Keratinocyte (primary cell): ENCODE measurements around the gene RBM39. TPM values are rescaled to one million over a fixed set of nuclear protein-coding genes. Genes with fewer than 3 reads are reported as not detected.

ENCODE experiments used
- DNase-seq: peaks from one replicate; pipeline ENCODE4 v3.0.0-alpha.2; 2011; ENCODE audit warnings: low read depth, missing footprints, low spot score
- FAIRE-seq: peaks from 2 replicates; lab custom pipeline; 2011; peaks lifted over from hg19 to GRCh38; lab: Jason Lieb, UNC
- H2AFZ ChIP-seq: 2 replicates; pipeline ENCODE4 v1.6.0; 2012; ENCODE audit warnings: low read length, control low read depth, inconsistent platforms; ENCODE audit not compliant: control insufficient read depth
- H3K27ac ChIP-seq: 2 replicates; pipeline ENCODE4 v1.5.1; 2011; ENCODE audit warnings: low read length; ENCODE audit not compliant: control insufficient read depth, insufficient read depth
- H3K27me3 ChIP-seq: 3 replicates; pipeline ENCODE4 v1.6.0; 2011; ENCODE audit warnings: low read length; ENCODE audit not compliant: control insufficient read depth, insufficient read depth; ENCODE audit errors: extremely low read depth
- H3K36me3 ChIP-seq, 2 experiments: 2 replicates in 1 of 2; 3 replicates in 1 of 2; pipeline ENCODE4 v1.5.1; 2011; ENCODE audit warnings: low read length in 2 of 2, mild to moderate bottlenecking in 1 of 2; ENCODE audit not compliant: control insufficient read depth in 2 of 2, insufficient read depth in 2 of 2; ENCODE audit errors: extremely low read depth in 1 of 2
- H3K4me1 ChIP-seq: 3 replicates; pipeline ENCODE4 v1.5.1; 2011; ENCODE audit warnings: low read length; ENCODE audit not compliant: control insufficient read depth, insufficient read depth; ENCODE audit errors: extremely low read depth
- H3K4me2 ChIP-seq: 3 replicates; pipeline ENCODE4 v1.6.0; 2011; ENCODE audit warnings: low read depth, low read length; ENCODE audit not compliant: control insufficient read depth, insufficient read depth; ENCODE audit errors: extremely low read depth
- H3K4me3 ChIP-seq, 3 experiments: fragments of 200-600 bp in 1 of 3; sonication (generic) in 1 of 3; 2 replicates in 2 of 3; 3 replicates in 1 of 3; pipeline ENCODE4 v1.5.1; 2011 to 2016; ENCODE audit warnings: low read length in 3 of 3, mild to moderate bottlenecking in 3 of 3, control low read depth in 2 of 3, inconsistent platforms in 1 of 3, low read depth in 1 of 3, mixed read lengths in 1 of 3, mixed run types in 1 of 3, moderate library complexity in 1 of 3; ENCODE audit not compliant: control insufficient read depth in 2 of 3, insufficient read depth in 2 of 3; ENCODE audit errors: extremely low read depth in 1 of 3
- H3K79me2 ChIP-seq: 2 replicates; pipeline ENCODE4 v1.6.0; 2012; ENCODE audit warnings: low read length; ENCODE audit not compliant: control insufficient read depth, insufficient read depth
- H3K9ac ChIP-seq: 3 replicates; pipeline ENCODE4 v1.6.0; 2011; ENCODE audit warnings: low read length; ENCODE audit not compliant: control insufficient read depth, insufficient read depth; ENCODE audit errors: extremely low read depth
- H3K9me1 ChIP-seq: 3 replicates; pipeline ENCODE4 v1.6.0; 2011; ENCODE audit warnings: low read length; ENCODE audit not compliant: control insufficient read depth, insufficient read depth; ENCODE audit errors: extremely low read depth
- H3K9me3 ChIP-seq: 2 replicates; pipeline ENCODE4 v1.5.1; 2012; ENCODE audit warnings: low read depth, low read length; ENCODE audit not compliant: control insufficient read depth
- H4K20me1 ChIP-seq: 3 replicates; pipeline ENCODE4 v1.6.0; 2011; ENCODE audit warnings: low read length; ENCODE audit not compliant: control insufficient read depth, insufficient read depth; ENCODE audit errors: extremely low read depth
- CTCF ChIP-seq, 3 experiments: IDR thresholded peaks in 1 of 3; conservative IDR thresholded peaks in 1 of 3; optimal IDR thresholded peaks in 1 of 3; 2 replicates in 2 of 3; 3 replicates in 1 of 3; pipeline versions ENCODE3 to v1.5.1; 2011; ENCODE audit warnings: low read length in 3 of 3, mild to moderate bottlenecking in 3 of 3, moderate library complexity in 2 of 3, control low read depth in 1 of 3, inconsistent platforms in 1 of 3; ENCODE audit not compliant: insufficient read depth in 2 of 3; ENCODE audit errors: extremely low read depth in 1 of 3
- EZH2 ChIP-seq: IDR thresholded peaks from one replicate; pipeline ENCODE4 v1.6.1; 2012; ENCODE audit warnings: inconsistent platforms, mild to moderate bottlenecking, low read length, moderate library complexity
- dilution Hi-C: fragments of 300-500 bp; cut with MboI; formaldehyde crosslinking; loops from one replicate; pipeline ENCODE4 v1.7.0; 2020; ENCODE audit warnings: low sequenced_read_pairs; ENCODE audit not compliant: extremely low pct_ligation_motif_present
- polyA plus RNA-seq, 5 experiments: library from polyadenylated mRNA; depleted of rRNA in 3 of 5; stranded (reverse) in 3 of 5; stranded (forward) in 1 of 5; unstranded in 1 of 5; fragments of >200 nt; gene quantifications; 1 replicate in 1 of 5; 2 replicates in 3 of 5; 3 replicates in 1 of 5; pipeline versions ENCODE4 v1.2.1 to v1.2.3, GENCODE V29; 2011 to 2012; ENCODE audit warnings: missing spikeins in 2 of 5, low read depth in 1 of 5, low replicate concordance in 1 of 5

RBM39 gene
- polyA plus RNA-seq, 1 donor (not counting 4 experiments of a cell fraction or from before 2014, with no cell fraction given), result 146 TPM

GRCh38 chr20:35720165-35721123 lies 21.6 kb downstream of the RBM39 start:
- peaks cover 52 to 65% of the 10 kb centered on the region in 2 experiments for H3K36me3 ChIP-seq
- no peak overlapping the region for H3K9ac ChIP-seq
- H4K20me1 ChIP-seq, result peaks cover 32% of the 10 kb centered on the region
- H3K27ac ChIP-seq, result no peak overlapping the region
- no peaks in the 10 kb centered on the region for H3K9me3 ChIP-seq
- dilution Hi-C loops, result no loop called here
- no peak overlapping the region for H3K4me3 ChIP-seq
- no peak overlapping the region for H2AFZ ChIP-seq
- H3K4me2 ChIP-seq, result no peak overlapping the region
- DNase-seq (no peak), FAIRE-seq (no peak)
- TF ChIP-seq CTCF (optimal IDR thresholded peaks at IDR 0.05 in 1 of 3, IDR thresholded peaks at IDR 0.05 in 1 of 3, conservative IDR thresholded peaks at IDR 0.05 in 1 of 3; ENCODE audit: extremely low read depth in 1 of 3, insufficient read depth in 2 of 3, low read length in 3 of 3) (no peak), EZH2 (no peak)
- no peaks in the 10 kb centered on the region for H3K9me1 ChIP-seq
- H3K4me1 ChIP-seq, result no peaks in the 10 kb centered on the region
- no peaks in the 10 kb centered on the region for H3K27me3 ChIP-seq
- H3K79me2 ChIP-seq, result peaks cover 88% of the 10 kb centered on the region

GRCh38 chr20:35719717-35720116 lies 22.3 kb downstream of the RBM39 start:
- Histone ChIP-seq H3K9me1 (no peaks in the 10 kb centered on the region), H3K36me3 (peaks cover 52 to 68% of the 10 kb centered on the region in 2 experiments), H3K4me2 (no peak overlapping the region), H3K4me1 (no peaks in the 10 kb centered on the region), H4K20me1 (peaks cover 32% of the 10 kb centered on the region), H3K4me3 (no peak overlapping the region), H3K79me2 (peaks cover 88% of the 10 kb centered on the region), H2AFZ (no peak overlapping the region), H3K27ac (no peak overlapping the region), H3K27me3 (no peaks in the 10 kb centered on the region), H3K9me3 (no peaks in the 10 kb centered on the region), H3K9ac (no peak overlapping the region)
- dilution Hi-C loops, result no loop called here
- TF ChIP-seq CTCF (optimal IDR thresholded peaks at IDR 0.05 in 1 of 3, IDR thresholded peaks at IDR 0.05 in 1 of 3, conservative IDR thresholded peaks at IDR 0.05 in 1 of 3; ENCODE audit: extremely low read depth in 1 of 3, insufficient read depth in 2 of 3, low read length in 3 of 3), result no peak
- FAIRE-seq (no peak), DNase-seq (no peak)
